Measurements from ENCODE around the gene ST8SIA1.

ST8SIA1 gene

GRCh38 chr12:22283508-22283907 is 51.0 kb downstream of the ST8SIA1 start:
- DNase-seq, result no peak
- ATAC-seq, result no peak

- no peak for DNase-seq
- ATAC-seq, result no peak
These were observed 51.5 kb downstream of the ST8SIA1 start for GRCh38 chr12:22283006-22283506.

GRCh38 chr12:22282283-22282682 is 52.2 kb downstream of the ST8SIA1 start:
- DNase-seq, result no peak
- no peak for ATAC-seq

GRCh38 chr12:22276867-22277266 is 57.6 kb downstream of the ST8SIA1 start:
- ATAC-seq, result no peak
- DNase-seq, result no peak

GRCh38 chr12:22276313-22276712 is 58.2 kb downstream of the ST8SIA1 start:
- DNase-seq (no peak), ATAC-seq (no peak)

- ATAC-seq, result no peak
- DNase-seq, result no peak
These were observed 58.7 kb downstream of the ST8SIA1 start for GRCh38 chr12:22275843-22276242.

- DNase-seq, result no peak
These were observed 62.0 kb downstream of the ST8SIA1 start for GRCh38 chr12:22272335-22273151.

GRCh38 chr12:22271023-22271422 is 63.5 kb downstream of the ST8SIA1 start:
- ATAC-seq (no peak), DNase-seq (no peak)

More at GRCh38 chr12:22272335-22273151, 62.0 kb downstream of the ST8SIA1 start:
- no peak for ATAC-seq

GRCh38 chr12:22268973-22269372 is 65.5 kb downstream of the ST8SIA1 start:
- no peak for DNase-seq
- ATAC-seq, result no peak

GRCh38 chr12:22268406-22268805 is 66.1 kb downstream of the ST8SIA1 start:
- no peak for ATAC-seq
- DNase-seq, result no peak

GRCh38 chr12:22266101-22266500 is 68.4 kb downstream of the ST8SIA1 start:
- DNase-seq (no peak), ATAC-seq (no peak)

GRCh38 chr12:22264380-22264779 is 70.1 kb downstream of the ST8SIA1 start:
- ATAC-seq, result no peak
- no peak for DNase-seq

- ATAC-seq, result no peak
- DNase-seq, result no peak
These were observed 72.2 kb downstream of the ST8SIA1 start for GRCh38 chr12:22262309-22262708.

GRCh38 chr12:22257100-22257499 is 77.4 kb downstream of the ST8SIA1 start:
- ATAC-seq (no peak), DNase-seq (no peak)

- DNase-seq (no peak), ATAC-seq (no peak)
These were observed 77.9 kb downstream of the ST8SIA1 start for GRCh38 chr12:22256605-22257004.

- no peak for DNase-seq
- no peak for ATAC-seq
These were observed 78.5 kb downstream of the ST8SIA1 start for GRCh38 chr12:22256041-22256441.

- DNase-seq (no peak), ATAC-seq (no peak)
These were observed 79.4 kb downstream of the ST8SIA1 start for GRCh38 chr12:22255097-22255496.

- ATAC-seq (no peak), DNase-seq (no peak)
These were observed 80.0 kb downstream of the ST8SIA1 start for GRCh38 chr12:22254478-22254877.

- ATAC-seq (no peak), DNase-seq (no peak)
These were observed 82.5 kb downstream of the ST8SIA1 start for GRCh38 chr12:22252057-22252456.

- DNase-seq, result no peak
- ATAC-seq, result no peak
These were observed 83.7 kb downstream of the ST8SIA1 start for GRCh38 chr12:22250762-22251161.

GRCh38 chr12:22248571-22249115 is 85.9 kb downstream of the ST8SIA1 start:
- no peak for ATAC-seq

GRCh38 chr12:22248121-22248520 is 86.4 kb downstream of the ST8SIA1 start:
- ATAC-seq (no peak), DNase-seq (no peak)

More at GRCh38 chr12:22248571-22249115, 85.9 kb downstream of the ST8SIA1 start:
- no peak for DNase-seq

- DNase-seq (no peak), ATAC-seq (no peak)
These were observed 88.2 kb downstream of the ST8SIA1 start for GRCh38 chr12:22246217-22246846.
